Mesodermal cell (in vitro differentiated cells): Measurements from ENCODE around the gene ZNF853.

Experiments used
- H3K27ac ChIP-seq: 2 replicates; pipeline ENCODE4 v1.7.0; 2013; ENCODE audit warnings: mild to moderate bottlenecking, low read depth, low read length, moderate library complexity; ENCODE audit not compliant: severe bottlenecking
- H3K36me3 ChIP-seq: 2 replicates; pipeline ENCODE4 v1.7.1; 2013; ENCODE audit warnings: mild to moderate bottlenecking, low read length, moderate library complexity; ENCODE audit not compliant: control insufficient read depth, insufficient read depth
- H3K4me1 ChIP-seq: one replicate; pipeline ENCODE4 v1.7.1; 2013; ENCODE audit warnings: mild to moderate bottlenecking, low read length; ENCODE audit not compliant: insufficient read depth, control insufficient read depth, poor library complexity, severe bottlenecking
- H3K4me3 ChIP-seq: 2 replicates; pipeline ENCODE4 v1.7.0; 2013; ENCODE audit warnings: low read length, control low read depth, mild to moderate bottlenecking; ENCODE audit not compliant: insufficient read depth, poor library complexity, severe bottlenecking; ENCODE audit errors: extremely low read depth
- H3K9me3 ChIP-seq: 2 replicates; pipeline ENCODE4 v1.7.1; 2013; ENCODE audit warnings: mild to moderate bottlenecking, low read length, moderate library complexity; ENCODE audit not compliant: control insufficient read depth
- WGBS, 2 experiments: methylation state at CpG; one replicate each; pipeline ENCODE4 v1.1.5; 2013; ENCODE audit warnings: missing lambda C conversion rate in 2 of 2; ENCODE audit not compliant: insufficient coverage in 2 of 2; 5-methylcytosine and 5-hydroxymethylcytosine counted together

The ZNF853 gene

DNA sequence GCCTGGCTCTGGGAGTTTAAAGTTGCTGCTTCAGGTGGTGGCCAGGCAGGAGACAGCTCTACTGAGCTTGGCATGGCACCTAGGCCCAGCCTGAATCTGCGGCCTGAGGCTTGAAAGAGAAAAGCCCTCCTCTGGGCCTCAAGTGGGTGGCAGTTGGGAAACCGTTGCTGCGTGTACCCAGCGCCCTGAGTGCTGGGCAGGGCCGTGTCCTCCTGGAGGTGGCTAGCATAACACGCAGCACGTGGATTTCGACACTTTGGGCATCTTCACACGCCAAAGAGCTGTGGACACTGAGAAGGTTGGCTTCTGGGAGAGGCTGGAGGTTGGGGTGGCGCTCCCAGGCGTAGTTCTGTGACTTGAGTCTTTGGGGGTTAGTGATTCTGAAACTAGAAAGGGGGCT, 24.2 kb downstream of the ZNF853 start:
- Histone ChIP-seq H3K4me3 (no peak overlapping the region), H3K9me3 (no peaks in the 10 kb centered on the region), H3K36me3 (peaks cover 58% of the 10 kb centered on the region), H3K27ac (no peak overlapping the region), H3K4me1 (peaks cover 4% of the 10 kb centered on the region)
- 98 to 99% methylated on average over 7 to 11 of the region's 11 CpGs for WGBS, 2 experiments

DNA sequence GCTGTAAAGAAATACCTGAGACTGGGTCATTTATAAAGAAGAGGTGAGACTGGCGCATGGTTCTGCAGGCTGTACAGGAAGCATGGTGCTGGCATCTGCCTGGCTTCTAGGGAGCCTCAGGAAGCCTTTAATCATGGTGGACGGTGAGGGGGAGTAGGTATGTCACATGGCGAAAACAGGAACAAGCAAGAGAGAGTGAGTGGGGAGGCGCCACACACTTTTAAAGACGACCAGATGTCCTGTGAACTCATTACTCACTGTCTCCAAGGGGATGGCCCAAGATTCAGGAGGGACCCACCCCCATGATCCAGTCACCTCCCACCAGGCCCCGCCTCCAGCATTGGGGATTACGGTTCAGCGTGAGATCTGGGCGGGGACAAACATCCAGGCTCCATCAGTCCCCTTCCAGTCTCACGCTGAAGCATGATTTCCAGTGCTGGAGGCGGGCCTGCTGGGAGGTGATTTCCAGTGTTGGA, 24.9 kb downstream of the ZNF853 start:
- peaks cover 64% of the 10 kb centered on the region for H3K36me3 ChIP-seq

DNA sequence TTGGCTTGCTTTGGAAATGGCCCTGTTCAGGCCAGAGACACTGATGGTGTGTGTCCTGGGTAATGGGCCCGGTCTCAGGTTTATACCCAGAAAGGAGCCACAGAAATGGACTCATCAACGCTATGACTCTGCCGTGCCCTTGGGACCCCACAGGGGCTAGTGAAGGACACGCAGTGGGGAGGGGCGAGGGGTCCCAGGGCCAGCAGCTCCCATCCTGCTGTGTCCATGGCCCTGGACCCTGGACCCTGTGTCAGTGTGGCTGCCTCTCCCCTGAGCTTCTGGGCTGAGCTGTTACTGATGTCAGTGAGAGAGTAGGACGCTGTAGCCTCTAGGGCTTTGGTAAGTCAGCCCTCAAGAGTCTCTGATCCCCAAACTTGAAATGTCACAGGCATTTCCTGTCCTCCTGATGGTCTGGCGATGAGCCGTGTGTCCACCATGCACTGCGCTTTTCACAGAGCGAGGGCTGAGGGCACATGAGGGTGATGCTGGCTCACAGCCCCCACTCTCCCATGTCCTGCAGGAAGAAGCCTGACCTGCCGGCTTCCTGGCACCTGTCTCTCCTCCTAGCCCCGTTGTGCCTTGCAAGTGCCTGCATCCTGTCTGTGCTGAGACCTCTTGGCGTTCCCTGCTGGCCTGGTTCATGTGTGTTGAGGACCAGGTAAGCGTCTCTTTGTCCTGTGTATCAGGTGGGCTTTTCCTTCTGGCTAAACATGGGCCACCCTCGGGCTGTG, 26.1 kb downstream of the ZNF853 start:
- 96 to 97% methylated on average over 14 to 15 of the region's 15 CpGs for WGBS, 2 experiments
- H3K4me1 ChIP-seq, result peaks cover 4% of the 10 kb centered on the region
- H3K27ac ChIP-seq, result no peak overlapping the region
- peaks cover 73% of the 10 kb centered on the region for H3K36me3 ChIP-seq
- H3K9me3 ChIP-seq, result no peaks in the 10 kb centered on the region
- no peak overlapping the region for H3K4me3 ChIP-seq

More for the DNA sequence above, 24.9 kb downstream of the ZNF853 start:
- no peak overlapping the region for H3K27ac ChIP-seq
- WGBS, 2 experiments, result 76 to 86% methylated on average over 5 of the region's 11 CpGs
- H3K4me3 ChIP-seq, result no peak overlapping the region
- no peaks in the 10 kb centered on the region for H3K9me3 ChIP-seq
- H3K4me1 ChIP-seq, result peaks cover 4% of the 10 kb centered on the region

DNA sequence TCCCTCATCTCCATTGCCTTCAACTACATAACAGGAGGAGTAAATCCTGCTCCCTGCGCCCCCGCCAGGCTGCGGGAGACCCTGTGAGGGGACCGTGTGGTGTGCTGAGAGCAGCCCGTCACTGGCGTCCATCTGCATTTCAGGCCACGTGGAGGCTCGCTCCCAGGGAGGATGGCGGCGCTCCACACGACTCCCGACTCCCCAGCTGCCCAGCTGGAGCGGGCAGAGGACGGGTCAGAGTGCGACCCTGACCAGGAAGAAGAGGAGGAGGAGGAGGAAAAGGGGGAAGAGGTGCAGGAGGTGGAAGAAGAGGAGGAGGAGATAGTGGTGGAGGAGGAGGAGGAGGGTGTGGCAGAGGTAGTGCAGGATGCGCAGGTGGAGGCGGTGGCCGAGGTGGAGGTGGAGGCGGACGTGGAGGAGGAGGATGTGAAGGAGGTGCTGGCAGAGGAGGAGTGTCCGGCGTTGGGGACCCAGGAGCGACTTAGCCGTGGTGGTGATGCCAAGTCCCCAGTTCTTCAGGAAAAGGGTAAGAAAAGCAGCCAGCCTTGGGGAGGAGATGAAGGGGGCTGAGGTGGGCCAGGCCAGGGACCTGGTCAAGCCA, 26.9 kb downstream of the ZNF853 start:
- no peak overlapping the region for H3K4me3 ChIP-seq
- no peaks in the 10 kb centered on the region for H3K9me3 ChIP-seq
- 96% methylated on average over 23 of the region's 24 CpGs for WGBS, 2 experiments
- peaks cover 80% of the 10 kb centered on the region for H3K36me3 ChIP-seq
- no peak overlapping the region for H3K27ac ChIP-seq
- peaks cover 4% of the 10 kb centered on the region for H3K4me1 ChIP-seq

DNA sequence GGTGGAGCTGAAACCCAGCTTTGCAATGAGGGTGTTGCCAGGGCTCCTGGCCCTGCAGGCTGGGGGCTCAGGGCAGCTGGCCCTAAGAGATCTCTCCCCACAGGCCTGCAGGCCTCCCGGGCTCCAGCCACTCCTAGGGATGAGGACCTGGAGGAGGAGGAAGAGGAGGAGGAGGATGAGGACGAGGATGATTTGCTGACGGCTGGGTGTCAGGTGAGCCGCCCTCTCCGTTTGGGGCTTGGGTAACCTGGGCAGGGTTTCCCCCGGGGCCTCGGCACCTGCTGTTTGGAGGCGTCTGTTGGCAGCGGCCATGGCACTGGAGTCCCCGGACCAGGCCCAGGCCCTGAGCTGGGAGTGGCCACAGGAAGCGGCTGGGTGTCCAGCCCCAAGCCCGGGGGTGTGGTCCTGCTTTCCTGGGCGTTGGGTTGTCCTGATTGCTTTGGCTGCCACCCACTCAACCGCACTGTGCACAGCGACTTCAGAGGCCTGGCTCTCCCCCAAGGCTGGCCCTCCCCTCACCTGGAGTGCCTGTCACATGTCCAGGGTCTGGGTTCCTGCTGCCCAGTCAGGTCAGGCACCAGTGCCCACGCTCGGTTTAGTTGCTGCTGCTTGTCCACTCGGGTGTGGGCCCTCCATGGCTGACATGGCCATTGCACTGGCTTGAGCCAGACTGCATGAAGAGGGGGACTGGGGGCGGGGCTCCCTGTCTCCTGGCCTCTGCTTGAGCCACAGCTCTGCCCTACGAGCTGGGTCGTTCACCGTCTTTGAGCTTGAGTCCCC, 27.6 kb downstream of the ZNF853 start:
- Histone ChIP-seq H3K36me3 (peaks cover 88% of the 10 kb centered on the region), H3K9me3 (no peaks in the 10 kb centered on the region), H3K4me3 (no peak overlapping the region), H3K27ac (no peak overlapping the region), H3K4me1 (peaks cover 2% of the 10 kb centered on the region)
- 94 to 96% methylated on average over 15 to 21 of the region's 22 CpGs for WGBS, 2 experiments

DNA sequence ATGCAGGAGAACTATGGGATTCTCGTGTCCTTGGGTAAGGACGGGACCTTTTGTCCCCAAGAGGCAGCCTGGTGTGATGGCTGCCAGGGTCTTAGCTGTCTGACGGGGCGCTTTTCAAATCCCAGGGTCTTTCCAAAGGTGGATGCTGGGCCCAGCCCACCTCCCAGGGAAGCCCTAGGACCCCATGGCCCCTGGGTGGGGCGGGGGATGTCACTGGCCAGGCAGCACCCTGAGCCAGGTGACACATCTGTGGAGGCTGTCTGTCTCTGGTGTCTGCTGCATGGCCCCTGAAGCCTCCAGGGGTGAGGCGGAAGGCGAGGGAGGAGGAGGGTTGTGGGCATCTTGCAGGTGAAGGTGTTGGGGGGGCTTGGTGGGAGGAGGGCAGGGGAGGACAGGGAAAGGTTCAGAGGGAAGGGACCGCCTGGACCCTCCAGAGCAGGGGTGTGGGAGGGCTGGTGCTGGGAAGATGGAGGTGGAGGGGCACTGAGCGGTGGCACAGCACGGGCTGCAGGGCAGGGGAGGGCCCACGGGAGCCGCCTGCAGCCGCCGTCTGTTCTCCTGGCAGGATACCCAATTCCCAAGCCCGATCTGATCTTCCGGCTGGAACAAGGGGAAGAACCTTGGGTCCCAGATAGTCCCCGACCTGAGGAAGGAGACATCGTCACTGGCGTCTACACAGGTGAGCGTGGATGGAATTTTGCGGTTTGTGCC, 28.7 kb downstream of the ZNF853 start:
- Histone ChIP-seq H3K36me3 (peaks cover 96% of the 10 kb centered on the region), H3K4me1 (no peaks in the 10 kb centered on the region)

DNA sequence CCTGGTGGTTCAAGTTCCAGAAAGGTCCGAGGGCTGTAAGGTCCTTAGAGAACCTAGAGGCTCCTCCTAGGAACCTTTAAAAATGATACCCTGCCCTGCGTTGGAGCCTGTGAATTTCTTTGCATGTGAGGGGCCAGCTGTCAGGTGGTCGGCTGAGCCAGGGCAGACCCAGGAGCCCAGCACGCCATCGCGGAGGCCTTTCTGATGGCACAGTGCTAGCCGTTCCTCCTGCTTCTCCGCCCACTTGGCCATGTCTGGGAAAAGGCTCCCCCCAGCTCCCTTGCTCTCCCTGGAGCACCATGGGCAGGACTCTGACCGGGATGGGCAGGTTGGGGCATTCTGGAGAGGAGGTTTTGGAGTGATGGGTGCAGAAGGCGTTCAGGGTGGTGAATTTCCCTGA, 29.3 kb downstream of the ZNF853 start:
- Histone ChIP-seq H3K4me3 (no peak overlapping the region), H3K36me3 (peaks cover 96% of the 10 kb centered on the region), H3K27ac (no peak overlapping the region), H3K4me1 (no peaks in the 10 kb centered on the region), H3K9me3 (no peaks in the 10 kb centered on the region)
- WGBS, 2 experiments, result 95 to 99% methylated on average over 8 of the region's 10 CpGs

More for the DNA sequence above, 28.7 kb downstream of the ZNF853 start:
- 97% methylated on average over 17 to 21 of the region's 21 CpGs for WGBS, 2 experiments
- Histone ChIP-seq H3K9me3 (no peaks in the 10 kb centered on the region), H3K4me3 (no peak overlapping the region), H3K27ac (no peak overlapping the region)

DNA sequence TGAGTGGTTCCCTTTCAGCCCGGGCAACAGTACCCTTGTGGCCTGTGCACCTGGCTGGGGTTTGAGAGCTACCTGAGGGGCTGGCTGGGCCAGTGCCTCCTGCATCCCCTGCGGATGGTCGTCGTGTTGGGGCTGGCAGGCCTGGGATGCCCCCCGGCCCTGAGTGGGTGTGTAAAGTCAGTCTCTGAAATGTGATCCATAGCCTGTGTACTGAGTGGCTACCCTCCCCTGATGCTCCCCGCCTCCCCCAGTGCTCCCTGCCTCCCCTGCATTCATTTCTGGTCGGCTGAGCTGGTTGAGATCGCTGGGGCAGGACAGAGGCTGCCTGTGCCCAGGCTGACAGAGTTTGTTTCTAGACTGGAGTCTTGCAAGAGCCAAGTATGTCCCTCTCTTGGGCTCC, 31.1 kb downstream of the ZNF853 start:
- Histone ChIP-seq H3K9me3 (no peaks in the 10 kb centered on the region), H3K36me3 (peaks cover 95% of the 10 kb centered on the region)
- WGBS, 2 experiments, result 88 to 94% methylated on average over 8 of the region's 8 CpGs

DNA sequence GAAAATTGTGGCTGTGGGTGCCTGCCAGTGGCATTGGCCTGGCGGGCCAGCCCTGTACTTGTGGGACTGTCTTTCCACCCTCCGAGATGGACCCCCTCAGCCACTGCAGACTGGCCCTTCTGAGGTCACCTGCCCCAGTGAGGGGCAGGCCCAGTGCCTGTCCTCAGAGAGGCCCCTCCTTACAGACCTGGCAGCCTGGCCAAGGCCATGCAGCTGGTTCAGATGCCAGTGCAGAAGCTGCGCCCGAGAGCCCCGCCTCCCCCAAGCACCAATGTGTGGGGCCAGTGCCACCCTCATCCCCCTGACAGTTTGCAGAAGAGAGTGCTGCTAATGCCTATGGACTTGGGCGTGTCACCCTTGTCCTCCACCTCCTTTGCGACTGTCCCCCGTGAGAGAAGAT, 31.7 kb downstream of the ZNF853 start:
- Histone ChIP-seq H3K4me3 (no peak overlapping the region), H3K9me3 (no peaks in the 10 kb centered on the region), H3K36me3 (peaks cover 95% of the 10 kb centered on the region), H3K27ac (no peak overlapping the region), H3K4me1 (no peaks in the 10 kb centered on the region)
- 90 to 91% methylated on average over 6 to 7 of the region's 8 CpGs for WGBS, 2 experiments

More for the DNA sequence above, 31.1 kb downstream of the ZNF853 start:
- H3K4me1 ChIP-seq, result no peaks in the 10 kb centered on the region
- H3K27ac ChIP-seq, result no peak overlapping the region
- H3K4me3 ChIP-seq, result no peak overlapping the region

DNA sequence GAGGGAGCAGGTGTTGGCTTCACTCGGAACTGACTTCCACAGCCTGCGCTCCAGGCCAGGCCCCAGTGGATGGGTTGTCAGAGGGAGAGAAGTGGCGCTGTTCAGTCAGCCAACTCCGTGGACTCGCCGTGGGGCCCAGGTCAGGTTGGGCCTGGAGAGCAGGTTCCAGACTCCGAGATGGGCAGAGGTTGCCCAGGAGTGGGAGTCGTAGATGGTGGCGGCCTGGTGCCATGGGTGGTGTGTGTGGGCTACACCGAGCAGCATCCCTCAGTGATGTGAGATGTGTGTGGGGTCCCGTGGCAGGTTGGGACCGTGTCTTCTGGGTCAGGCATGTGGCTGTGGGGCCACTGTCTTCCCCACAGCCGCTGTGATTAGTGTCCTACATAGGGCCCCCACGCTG, 32.1 kb downstream of the ZNF853 start:
- WGBS, 2 experiments, result 94 to 95% methylated on average over 13 of the region's 14 CpGs
- Histone ChIP-seq H3K27ac (no peak overlapping the region), H3K4me1 (no peaks in the 10 kb centered on the region), H3K4me3 (no peak overlapping the region), H3K9me3 (no peaks in the 10 kb centered on the region), H3K36me3 (peaks cover 95% of the 10 kb centered on the region)
